Fibroblast of upper back skin (primary cell): Measurements from ENCODE around the gene SDSL.

ENCODE experiments used
- DNase-seq: peaks from one replicate; pipeline ENCODE4 v3.0.0-alpha.2; 2013

Gene SDSL

DNA sequence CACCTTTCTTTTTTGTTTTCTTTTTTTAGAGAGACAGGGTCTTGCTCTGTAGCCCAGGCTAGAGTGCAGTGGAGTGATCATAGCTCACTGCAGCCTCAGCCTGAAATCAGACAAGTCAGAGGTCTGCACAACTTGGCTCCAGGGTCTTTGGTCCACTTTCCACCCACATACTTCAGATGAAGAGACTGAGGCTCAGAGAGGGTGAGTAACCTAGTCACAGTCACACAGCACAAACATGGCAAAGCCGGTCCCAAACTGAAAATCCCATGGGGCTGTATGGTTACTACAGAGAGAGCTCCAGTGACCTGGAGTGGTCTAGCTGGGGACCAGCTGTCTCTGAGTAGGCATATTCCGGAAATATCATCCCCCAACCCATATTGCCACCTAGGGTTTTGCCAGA is 30.3 kb downstream of the SDSL start:
- no peak for DNase-seq

DNA sequence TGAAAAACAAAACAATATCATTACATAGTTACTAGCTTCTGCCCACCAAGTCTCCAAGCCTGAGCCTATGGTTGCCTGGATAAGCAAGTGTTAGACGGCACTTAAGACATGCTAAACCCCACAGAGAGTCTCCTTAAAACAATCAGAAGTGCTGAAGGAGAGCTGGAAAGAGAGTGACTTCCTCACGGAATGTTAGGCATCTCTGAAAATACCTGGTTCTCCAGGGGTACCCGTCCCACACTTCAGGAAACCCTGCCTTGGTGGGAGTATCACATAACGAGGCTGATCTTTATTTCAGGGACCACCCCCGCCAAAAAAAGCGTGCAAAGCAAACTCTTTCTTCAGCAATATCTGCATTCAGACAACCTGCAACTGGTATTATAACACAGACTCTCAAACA is 31.1 kb downstream of the SDSL start:
- DNase-seq: no peak

- DNase-seq: no peak
Measured at GRCh38 chr12:113456199-113456598, 34.0 kb downstream of the SDSL start.

DNA sequence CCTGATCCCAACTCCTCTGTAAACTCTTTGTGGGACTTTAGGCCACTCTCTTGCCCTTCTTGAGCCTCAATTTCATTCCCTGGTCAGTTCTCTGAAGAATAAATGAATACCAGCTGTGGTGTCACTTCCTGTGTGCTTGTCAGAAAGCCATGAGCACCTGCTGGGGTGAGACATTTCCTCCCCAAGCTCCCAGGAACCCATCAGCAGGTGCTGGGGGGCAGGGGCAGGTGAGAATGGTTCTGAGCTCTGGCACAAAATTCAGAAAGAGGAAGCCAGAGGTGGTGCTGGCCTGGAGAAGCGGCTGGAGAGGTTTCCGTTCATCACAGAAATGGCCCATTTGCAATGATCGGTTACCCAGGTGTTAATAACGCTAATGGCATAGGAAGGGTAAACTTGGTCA is 34.6 kb downstream of the SDSL start:
- no peak for DNase-seq

DNA sequence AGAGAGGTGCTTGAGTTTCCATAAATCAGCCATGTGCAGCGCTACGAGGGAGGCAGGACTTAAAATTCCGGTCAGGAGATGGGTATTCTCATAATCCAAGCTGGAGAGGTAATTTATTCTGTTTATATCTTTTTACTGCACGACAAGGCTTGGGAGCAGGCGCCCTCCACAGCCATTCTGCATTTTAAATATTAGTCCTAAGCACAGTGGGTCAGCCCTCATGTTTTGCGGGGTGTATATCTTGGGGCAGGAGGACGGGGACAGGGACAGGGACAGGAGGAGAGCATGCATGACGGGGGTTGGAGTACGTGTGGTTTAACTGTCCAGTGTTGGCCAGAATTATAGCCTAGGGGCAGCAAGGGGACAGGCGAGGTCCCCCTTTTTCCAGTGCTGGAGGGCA is 35.0 kb downstream of the SDSL start:
- DNase-seq: no peak

DNA sequence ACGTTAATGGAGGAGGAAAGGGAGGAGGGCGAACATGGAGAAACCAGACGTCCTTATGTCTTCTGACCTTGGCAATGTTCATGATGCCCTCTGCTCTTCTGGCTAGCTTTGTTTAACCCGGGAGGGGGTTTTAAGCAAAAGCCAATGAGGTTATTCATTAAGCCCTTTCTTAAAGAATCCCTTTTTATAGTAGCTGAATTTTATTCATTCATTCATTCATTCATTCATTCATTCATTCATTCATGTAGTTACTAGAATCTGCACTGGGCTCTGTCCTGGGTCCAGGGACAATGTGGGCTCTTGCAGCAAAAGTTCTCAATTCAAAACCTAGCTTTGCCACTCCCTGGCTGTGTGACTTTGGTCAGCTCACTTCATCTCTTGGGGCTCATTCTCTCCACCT is 35.5 kb downstream of the SDSL start:
- DNase-seq: no peak

- DNase-seq: no peak
Measured at GRCh38 chr12:113459981-113460380, 37.8 kb downstream of the SDSL start.

GRCh38 chr12:113461666-113462065 is 39.5 kb downstream of the SDSL start:
- DNase-seq: peak; percentile 4

DNA sequence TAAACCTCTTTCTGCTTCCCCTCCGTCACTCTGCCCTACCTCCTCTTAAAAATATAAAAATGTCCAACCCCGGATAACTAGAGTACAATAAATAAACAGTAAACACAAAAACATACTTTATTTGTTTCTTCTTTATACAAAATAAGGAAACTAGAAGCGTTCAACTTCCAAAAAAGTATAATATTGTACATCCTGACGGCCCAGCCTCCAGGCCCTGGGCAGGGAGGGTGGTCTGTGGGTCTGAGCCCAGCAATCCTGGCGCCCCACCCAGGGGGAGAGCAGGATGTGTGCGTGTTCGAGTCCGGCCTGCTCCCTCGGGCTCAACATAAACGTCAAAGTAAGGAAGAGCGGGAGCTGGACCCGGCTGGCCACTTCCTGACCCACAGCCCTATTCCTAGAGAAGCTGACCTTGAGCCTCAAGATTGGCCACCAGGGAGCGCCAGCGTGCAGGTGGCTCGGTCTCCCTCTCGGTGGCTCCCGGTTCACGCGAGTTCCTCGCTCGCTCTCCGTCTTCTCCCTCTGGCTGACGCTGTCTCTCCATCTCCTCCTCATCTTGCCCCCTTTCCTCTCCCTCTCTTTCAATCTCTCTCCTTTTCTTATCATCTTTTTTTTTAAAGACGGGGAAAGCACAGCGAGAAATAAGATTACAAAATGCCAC is 40.1 kb downstream of the SDSL start:
- peak; percentile 66 for DNase-seq

- DNase-seq: no peak
Measured at GRCh38 chr12:113462998-113463745, 41.0 kb downstream of the SDSL start.

- no peak for DNase-seq
Measured at GRCh38 chr12:113463746-113464451, 41.7 kb downstream of the SDSL start.

- DNase-seq: no peak
Measured at GRCh38 chr12:113464452-113464775, 42.2 kb downstream of the SDSL start.

DNA sequence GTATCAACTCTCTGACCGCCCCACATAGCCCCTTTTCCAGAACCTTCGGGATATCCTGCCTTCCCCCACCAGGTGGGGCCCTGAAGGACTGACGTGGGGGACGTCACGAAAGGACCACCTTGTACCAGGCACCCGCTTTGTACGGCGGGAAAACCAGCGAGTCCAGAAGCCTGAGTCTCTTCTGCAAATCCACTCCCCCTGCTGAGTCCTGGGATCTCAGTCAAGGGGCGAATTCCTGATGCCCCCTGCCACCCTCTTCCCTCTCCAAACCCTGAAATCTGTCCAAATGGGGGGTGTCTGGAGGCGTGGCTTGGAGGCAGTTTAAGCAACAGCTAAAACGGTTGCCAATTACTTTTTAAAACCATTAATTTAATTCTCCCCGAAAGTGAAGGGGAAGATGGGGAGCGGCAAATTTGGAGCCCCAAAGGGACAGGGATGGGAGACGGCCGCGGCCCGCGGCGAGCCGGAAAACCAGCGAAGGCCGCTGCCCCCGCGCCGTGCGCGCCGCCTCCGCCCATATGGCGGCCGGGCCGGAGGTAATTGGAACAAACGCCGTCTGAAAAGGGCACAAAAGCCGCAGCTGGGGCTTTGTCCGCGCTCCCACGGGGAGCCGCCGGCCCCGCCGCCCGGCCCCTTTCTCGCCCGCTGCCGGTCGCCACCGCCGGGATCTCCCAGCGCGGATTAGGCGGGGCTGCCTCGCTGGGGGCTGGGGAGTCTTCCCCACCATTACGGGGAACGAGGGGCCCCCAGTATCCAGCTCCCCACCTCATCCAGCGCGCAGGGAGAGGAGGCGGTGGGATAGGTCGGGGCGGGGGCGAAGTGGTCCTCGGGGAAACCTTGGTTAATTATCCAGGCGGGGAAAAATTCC is 42.9 kb downstream of the SDSL start:
- DNase-seq: no peak

GRCh38 chr12:113465808-113466453 is 43.8 kb downstream of the SDSL start:
- DNase-seq: no peak

GRCh38 chr12:113466454-113467141 is 44.4 kb downstream of the SDSL start:
- no peak for DNase-seq

- no peak for DNase-seq
Measured at GRCh38 chr12:113467142-113467501, 44.9 kb downstream of the SDSL start.

DNA sequence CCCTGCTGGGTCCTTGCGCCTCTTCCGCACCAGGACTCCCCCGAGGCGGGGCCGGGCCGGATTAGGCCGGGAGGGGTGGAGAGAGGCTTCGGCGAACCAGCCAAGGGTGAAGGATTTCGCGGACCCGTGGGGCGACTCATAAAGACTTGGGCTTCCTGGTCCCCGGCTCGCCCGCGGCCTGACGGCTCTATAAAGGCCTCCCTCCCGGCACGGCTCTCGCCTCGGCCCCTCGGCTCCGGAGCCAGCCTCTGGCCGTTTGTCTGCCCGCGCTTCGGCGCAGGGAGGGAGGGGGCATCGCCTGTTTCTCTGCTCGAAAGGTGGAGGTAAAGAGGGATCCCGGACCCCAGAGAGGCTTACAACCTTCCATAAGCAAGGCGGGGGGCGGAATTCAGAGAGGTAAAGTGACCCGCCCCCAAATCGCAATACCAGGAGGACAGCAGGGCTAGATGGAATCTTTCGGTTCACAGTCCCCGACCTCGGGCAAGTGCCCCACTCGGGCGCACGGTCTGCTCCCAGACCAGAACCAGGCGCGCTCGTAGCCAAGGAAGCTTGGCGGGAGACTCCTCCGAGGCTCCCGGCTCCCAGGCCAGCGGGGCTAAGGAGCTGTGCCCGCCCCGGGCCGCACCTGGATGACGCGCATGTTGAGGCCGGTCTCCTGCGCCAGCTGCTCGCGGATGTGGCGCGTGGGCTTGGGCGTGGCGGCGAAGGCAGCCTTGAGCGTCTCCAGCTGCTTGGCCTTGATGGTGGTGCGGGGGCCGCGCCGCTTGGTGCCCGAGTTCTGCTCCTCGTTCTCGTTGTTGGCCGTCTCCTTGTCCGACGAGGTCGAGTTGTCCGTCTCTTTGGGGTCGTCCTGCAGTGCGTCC is 45.6 kb downstream of the SDSL start:
- DNase-seq: no peak

DNA sequence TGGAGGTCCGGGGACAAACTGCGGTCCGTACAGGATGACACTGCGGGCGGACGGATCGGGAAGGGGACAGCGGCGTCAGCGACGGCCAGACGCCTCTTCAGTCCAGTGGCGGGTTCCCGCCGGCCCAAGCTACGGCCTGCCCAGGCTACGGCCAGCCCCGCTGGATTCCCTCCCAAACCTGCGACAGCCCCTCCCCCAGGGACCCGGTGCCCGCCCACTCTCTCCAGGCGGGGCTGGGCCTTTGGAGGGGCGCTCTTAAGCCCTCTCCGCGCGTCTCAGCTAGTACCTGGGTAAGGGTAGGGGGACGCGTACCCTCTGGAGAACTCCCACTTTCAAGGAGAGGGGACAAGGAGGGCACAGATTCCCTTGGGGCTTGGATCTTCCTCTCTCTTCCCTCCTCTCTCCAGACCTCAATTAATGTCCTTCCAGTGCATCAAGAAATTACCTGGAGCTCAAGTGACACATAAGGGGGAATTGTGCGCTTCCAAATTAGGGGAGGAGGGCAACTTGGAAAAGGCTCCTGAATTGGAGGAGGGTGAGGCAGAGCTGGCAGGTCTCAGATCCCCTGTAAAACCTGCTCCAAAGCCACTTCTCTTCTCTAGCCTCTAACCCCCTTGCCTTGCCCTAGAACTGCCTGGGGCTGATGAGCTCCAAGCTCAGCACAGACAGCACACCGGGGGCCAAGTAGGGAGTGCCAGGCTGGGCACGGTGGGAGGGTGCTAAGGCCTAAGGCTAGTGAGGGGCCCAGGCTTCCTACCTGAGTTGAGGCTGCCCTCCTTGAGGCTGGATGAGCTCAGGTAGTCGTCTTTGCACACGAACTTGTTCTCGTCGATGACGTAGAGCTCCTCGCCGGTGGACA is 46.4 kb downstream of the SDSL start:
- DNase-seq: no peak

- no peak for DNase-seq
Measured at GRCh38 chr12:113469224-113469948, 47.2 kb downstream of the SDSL start.
